ENCODE data around the gene XRCC5.
A peak's percentile ranks its signal among the peaks of the same experiment; 100 is the strongest.

Gene XRCC5

DNA sequence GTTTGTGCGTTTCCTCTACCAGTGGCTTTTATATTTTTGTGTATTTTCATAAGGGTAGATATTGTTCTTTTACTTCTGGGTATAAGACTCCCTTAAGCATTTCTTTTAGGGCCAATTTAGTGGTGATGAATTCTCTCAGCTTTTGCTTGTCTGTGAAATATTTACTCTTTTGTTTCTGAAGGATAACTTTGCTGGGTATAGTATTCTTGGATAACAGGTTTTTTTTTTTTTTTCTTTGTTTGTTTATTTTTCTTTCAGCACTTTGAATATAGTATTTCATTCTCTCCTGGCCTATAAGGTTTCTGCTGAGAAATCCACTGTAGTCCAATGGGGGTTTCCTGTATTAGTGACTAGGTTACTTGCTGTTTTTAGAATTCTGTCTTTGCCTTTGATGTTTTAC lies 122.7 kb downstream of the XRCC5 start:
- TF ChIP-seq ZNF70 (CRISPR knock-in tag; IDR thresholded peaks at IDR 0.05) (no peak), ZNF8 (CRISPR knock-in tag; IDR thresholded peaks at IDR 0.05) (no peak), BACH2 (CRISPR knock-in tag; IDR thresholded peaks at IDR 0.05; ENCODE audit: borderline replicate concordance) (no peak), PPARA (CRISPR knock-in tag; IDR thresholded peaks at IDR 0.05; ENCODE audit: borderline replicate concordance) (no peak), TOX (CRISPR knock-in tag; IDR thresholded peaks at IDR 0.05; ENCODE audit: borderline replicate concordance) (no peak), ZNF565 (CRISPR knock-in tag; conservative IDR thresholded peaks at IDR 0.05; ENCODE audit: low read depth) (no peak), TCF4 (CRISPR knock-in tag; IDR thresholded peaks at IDR 0.05; ENCODE audit: borderline replicate concordance) (no peak)
- ATAC-seq = no peak

DNA sequence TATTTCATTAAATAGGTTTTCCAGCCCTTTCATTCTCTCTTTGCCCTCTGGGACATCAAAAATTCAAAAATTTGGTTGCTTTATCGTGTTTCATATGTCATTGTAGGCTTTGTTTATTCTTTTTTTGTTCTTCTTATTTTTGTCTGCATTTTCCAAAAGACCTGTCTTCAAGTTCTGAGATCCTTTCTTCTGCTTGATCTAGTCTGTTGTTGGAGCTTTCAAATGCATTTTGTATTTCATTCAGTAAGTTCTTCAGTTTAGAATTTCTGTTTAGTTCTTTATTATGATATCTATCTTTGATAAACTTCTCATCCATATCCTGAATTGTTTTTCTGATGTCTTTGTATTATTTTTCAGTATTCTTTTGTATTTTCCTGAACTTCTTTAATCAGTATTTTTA lies 123.6 kb downstream of the XRCC5 start:
- ATAC-seq = no peak
- TF ChIP-seq RARB (CRISPR knock-in tag; IDR thresholded peaks at IDR 0.05) (no peak), ZFP30 (CRISPR knock-in tag; IDR thresholded peaks at IDR 0.05) (peak; percentile 95), ISL1 (CRISPR knock-in tag; IDR thresholded peaks at IDR 0.05) (no peak)

DNA sequence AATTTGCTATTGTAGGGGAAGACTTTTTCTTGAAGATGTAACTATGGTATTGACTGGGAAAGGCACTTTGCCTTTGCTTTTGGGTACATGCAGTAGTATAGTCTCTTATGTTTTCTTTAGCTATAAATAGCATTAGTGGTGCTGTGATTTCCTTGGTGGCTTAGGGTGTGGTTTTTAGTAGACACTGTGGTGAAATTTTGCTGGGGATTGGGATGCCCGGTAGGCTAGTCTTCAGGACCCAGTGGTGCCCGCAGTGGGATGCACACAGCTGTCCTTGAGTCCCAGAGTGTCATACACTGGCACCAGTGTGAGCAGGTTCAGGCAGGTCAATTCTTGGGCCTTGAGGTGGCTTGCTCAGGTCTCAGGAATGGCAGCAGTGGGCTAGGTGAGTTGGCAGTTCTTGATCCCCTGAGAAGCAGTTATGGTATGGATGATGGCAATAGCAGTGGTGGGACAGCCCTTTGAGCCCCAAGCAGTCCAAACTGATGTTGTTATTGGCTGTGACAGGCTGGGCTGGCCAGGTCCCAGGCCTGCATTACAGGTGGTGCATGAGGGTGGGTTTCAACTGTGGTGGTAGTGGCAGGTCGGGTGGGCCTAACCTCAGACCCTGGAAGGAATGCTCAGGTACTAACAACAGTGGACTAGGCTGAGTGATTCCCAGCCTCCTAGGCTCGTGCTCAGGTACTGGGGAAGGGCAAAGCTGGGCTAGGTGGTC lies 124.3 kb downstream of the XRCC5 start:
- ATAC-seq = no peak
- no peak for TF ChIP-seq SNAI2 (CRISPR knock-in tag; IDR thresholded peaks at IDR 0.05)
- TF ChIP-seq ZFP3 (CRISPR knock-in tag; IDR thresholded peaks at IDR 0.05) = no peak
- no peak for TF ChIP-seq OSR1 (CRISPR knock-in tag; IDR thresholded peaks at IDR 0.05)
- no peak for TF ChIP-seq TCF4 (CRISPR knock-in tag; IDR thresholded peaks at IDR 0.05; ENCODE audit: borderline replicate concordance)
- TF ChIP-seq CSDC2 (CRISPR knock-in tag; IDR thresholded peaks at IDR 0.05) = no peak
- no peak for TF ChIP-seq ZNF70 (CRISPR knock-in tag; IDR thresholded peaks at IDR 0.05)
- no peak for TF ChIP-seq TOX (CRISPR knock-in tag; IDR thresholded peaks at IDR 0.05; ENCODE audit: borderline replicate concordance)
- no peak for TF ChIP-seq RARB (CRISPR knock-in tag; IDR thresholded peaks at IDR 0.05)
- TF ChIP-seq, protein P1, sequence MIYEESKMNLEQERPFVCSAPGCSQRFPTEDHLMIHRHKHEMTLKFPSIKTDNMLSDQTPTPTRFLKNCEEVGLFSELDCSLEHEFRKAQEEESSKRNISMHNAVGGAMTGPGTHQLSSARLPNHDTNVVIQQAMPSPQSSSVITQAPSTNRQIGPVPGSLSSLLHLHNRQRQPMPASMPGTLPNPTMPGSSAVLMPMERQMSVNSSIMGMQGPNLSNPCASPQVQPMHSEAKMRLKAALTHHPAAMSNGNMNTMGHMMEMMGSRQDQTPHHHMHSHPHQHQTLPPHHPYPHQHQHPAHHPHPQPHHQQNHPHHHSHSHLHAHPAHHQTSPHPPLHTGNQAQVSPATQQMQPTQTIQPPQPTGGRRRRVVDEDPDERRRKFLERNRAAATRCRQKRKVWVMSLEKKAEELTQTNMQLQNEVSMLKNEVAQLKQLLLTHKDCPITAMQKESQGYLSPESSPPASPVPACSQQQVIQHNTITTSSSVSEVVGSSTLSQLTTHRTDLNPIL (CRISPR knock-in tag; IDR thresholded peaks at IDR 0.05; ENCODE audit: low read depth) = no peak
- TF ChIP-seq, protein P2, sequence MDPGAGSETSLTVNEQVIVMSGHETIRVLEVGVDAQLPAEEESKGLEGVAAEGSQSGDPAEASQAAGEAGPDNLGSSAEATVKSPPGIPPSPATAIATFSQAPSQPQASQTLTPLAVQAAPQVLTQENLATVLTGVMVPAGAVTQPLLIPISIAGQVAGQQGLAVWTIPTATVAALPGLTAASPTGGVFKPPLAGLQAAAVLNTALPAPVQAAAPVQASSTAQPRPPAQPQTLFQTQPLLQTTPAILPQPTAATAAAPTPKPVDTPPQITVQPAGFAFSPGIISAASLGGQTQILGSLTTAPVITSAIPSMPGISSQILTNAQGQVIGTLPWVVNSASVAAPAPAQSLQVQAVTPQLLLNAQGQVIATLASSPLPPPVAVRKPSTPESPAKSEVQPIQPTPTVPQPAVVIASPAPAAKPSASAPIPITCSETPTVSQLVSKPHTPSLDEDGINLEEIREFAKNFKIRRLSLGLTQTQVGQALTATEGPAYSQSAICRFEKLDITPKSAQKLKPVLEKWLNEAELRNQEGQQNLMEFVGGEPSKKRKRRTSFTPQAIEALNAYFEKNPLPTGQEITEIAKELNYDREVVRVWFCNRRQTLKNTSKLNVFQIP (CRISPR knock-in tag; IDR thresholded peaks at IDR 0.05; ENCODE audit: borderline replicate concordance, low read depth) = no peak
- TF ChIP-seq ZNF565 (CRISPR knock-in tag; conservative IDR thresholded peaks at IDR 0.05; ENCODE audit: low read depth) = no peak
- TF ChIP-seq PPARA (CRISPR knock-in tag; IDR thresholded peaks at IDR 0.05; ENCODE audit: borderline replicate concordance) = no peak
- no peak for TF ChIP-seq ARNTL (CRISPR knock-in tag; IDR thresholded peaks at IDR 0.05; ENCODE audit: borderline replicate concordance, low read depth)
- TF ChIP-seq ZFP30 (CRISPR knock-in tag; IDR thresholded peaks at IDR 0.05) = no peak
- TF ChIP-seq GLIS3 (CRISPR knock-in tag; IDR thresholded peaks at IDR 0.05) = no peak
- no peak for TF ChIP-seq BACH2 (CRISPR knock-in tag; IDR thresholded peaks at IDR 0.05; ENCODE audit: borderline replicate concordance)

DNA sequence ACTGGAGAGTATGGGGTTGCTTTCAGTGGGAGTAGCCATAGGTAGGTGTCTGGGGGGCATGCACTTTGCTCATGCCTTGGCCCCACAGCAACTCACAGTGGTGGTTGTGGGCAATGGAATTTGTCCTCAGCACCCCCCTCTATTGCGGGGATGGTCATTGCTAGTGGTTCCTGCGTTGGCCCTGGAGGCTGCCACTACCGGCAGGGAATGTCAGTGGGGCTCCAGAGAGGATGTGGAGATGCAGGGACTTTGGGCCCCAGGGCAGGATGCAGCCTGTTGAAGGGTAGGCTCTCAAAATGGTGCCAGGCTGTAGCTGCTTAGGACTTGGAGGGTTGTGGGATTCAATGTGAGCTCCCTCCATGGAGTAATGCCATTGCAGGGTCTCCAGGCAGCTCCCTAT lies 125.0 kb downstream of the XRCC5 start:
- TF ChIP-seq TOX (CRISPR knock-in tag; IDR thresholded peaks at IDR 0.05; ENCODE audit: borderline replicate concordance) (no peak), ZNF565 (CRISPR knock-in tag; conservative IDR thresholded peaks at IDR 0.05; ENCODE audit: low read depth) (no peak), ISL1 (CRISPR knock-in tag; IDR thresholded peaks at IDR 0.05) (no peak), ZNF70 (CRISPR knock-in tag; IDR thresholded peaks at IDR 0.05) (no peak), ZFP30 (CRISPR knock-in tag; IDR thresholded peaks at IDR 0.05) (no peak), GLIS3 (CRISPR knock-in tag; IDR thresholded peaks at IDR 0.05) (no peak), SNAI2 (CRISPR knock-in tag; IDR thresholded peaks at IDR 0.05) (no peak)
- TF ChIP-seq, protein P2 (CRISPR knock-in tag; IDR thresholded peaks at IDR 0.05; ENCODE audit: borderline replicate concordance, low read depth) = no peak
- TF ChIP-seq, protein P3, sequence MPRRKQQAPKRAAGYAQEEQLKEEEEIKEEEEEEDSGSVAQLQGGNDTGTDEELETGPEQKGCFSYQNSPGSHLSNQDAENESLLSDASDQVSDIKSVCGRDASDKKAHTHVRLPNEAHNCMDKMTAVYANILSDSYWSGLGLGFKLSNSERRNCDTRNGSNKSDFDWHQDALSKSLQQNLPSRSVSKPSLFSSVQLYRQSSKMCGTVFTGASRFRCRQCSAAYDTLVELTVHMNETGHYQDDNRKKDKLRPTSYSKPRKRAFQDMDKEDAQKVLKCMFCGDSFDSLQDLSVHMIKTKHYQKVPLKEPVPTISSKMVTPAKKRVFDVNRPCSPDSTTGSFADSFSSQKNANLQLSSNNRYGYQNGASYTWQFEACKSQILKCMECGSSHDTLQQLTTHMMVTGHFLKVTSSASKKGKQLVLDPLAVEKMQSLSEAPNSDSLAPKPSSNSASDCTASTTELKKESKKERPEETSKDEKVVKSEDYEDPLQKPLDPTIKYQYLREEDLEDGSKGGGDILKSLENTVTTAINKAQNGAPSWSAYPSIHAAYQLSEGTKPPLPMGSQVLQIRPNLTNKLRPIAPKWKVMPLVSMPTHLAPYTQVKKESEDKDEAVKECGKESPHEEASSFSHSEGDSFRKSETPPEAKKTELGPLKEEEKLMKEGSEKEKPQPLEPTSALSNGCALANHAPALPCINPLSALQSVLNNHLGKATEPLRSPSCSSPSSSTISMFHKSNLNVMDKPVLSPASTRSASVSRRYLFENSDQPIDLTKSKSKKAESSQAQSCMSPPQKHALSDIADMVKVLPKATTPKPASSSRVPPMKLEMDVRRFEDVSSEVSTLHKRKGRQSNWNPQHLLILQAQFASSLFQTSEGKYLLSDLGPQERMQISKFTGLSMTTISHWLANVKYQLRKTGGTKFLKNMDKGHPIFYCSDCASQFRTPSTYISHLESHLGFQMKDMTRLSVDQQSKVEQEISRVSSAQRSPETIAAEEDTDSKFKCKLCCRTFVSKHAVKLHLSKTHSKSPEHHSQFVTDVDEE (CRISPR knock-in tag; IDR thresholded peaks at IDR 0.05) = no peak
- TF ChIP-seq, protein P1 (CRISPR knock-in tag; IDR thresholded peaks at IDR 0.05; ENCODE audit: low read depth) = no peak
- ATAC-seq = no peak
